ENCODE data around the gene RIC1.
"Not testable (repeated sequence)": the region's sequence is repeated elsewhere in the genome, so short reads cannot be mapped to it uniquely, and the experiment has no call there.

DNA sequence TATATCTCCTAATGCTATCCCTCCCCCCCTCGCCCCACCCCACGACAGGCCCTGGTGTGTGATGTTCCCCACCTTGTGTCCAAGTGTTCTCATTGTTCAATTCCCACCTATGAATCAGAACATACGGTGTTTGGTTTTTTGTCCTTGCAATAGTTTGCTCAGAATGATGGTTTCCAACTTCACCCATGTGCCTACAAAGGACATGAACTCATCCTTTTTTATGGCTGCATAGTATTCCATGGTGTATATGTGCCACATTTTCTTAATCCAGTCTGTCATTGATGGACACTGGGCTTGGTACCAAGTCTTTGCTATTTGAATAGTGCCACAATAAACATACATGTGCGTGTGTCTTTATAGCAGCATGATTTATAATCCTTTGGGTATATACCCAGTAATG lies 93.8 kb downstream of the RIC1 start:
- TF ChIP-seq CTCF (CRISPR knock-in tag; IDR thresholded peaks at IDR 0.05); GTF3A (CRISPR knock-in tag; conservative IDR thresholded peaks at IDR 0.05); ZUFSP (CRISPR knock-in tag; IDR thresholded peaks at IDR 0.05; ENCODE audit: borderline replicate concordance); SRSF9 (IDR thresholded peaks at IDR 0.05; ENCODE audit: borderline replicate concordance, insufficient read depth, low read depth, low read length, poor library complexity, severe bottlenecking); FOXM1 (CRISPR knock-in tag; IDR thresholded peaks at IDR 0.05); NFATC3 (CRISPR knock-in tag; IDR thresholded peaks at IDR 0.05); TFDP2 (CRISPR knock-in tag; IDR thresholded peaks at IDR 0.05): not testable (repeated sequence)
